ENCODE measurements around the gene RAPGEF1.

- TF ChIP-seq CTCF (IDR thresholded peaks at IDR 0.05) (no peak), EZH2 (IDR thresholded peaks at IDR 0.05) (no peak)
These were observed 136.0 kb downstream of the RAPGEF1 start for GRCh38 chr9:131603711-131604439.
